MM.1S (cell line): Measurements from ENCODE around the gene VGLL4.

Source experiments
- DNase-seq: peaks from one replicate; pipeline ENCODE4 v3.0.0-alpha.2; 2015
- H2AFZ ChIP-seq: fragments of 300-600 bp; sonication (generic); 2 replicates; pipeline ENCODE4 v1.6.0; 2016; ENCODE audit warnings: antibody characterized with exemption, low read length
- H3F3A ChIP-seq: fragments of 300-600 bp; sonication (generic); 2 replicates; pipeline ENCODE4 v1.6.1; 2016; ENCODE audit warnings: mild to moderate bottlenecking, antibody characterized with exemption, low read length, moderate library complexity, mixed read lengths; ENCODE audit not compliant: insufficient read depth
- H3K27ac ChIP-seq: fragments of 300-600 bp; sonication (generic); 2 replicates; pipeline ENCODE4 v1.5.1; 2016; ENCODE audit warnings: mild to moderate bottlenecking, low read length
- H3K27me3 ChIP-seq: fragments of 300-600 bp; sonication (generic); replicated peaks from 2 replicates; pipeline ENCODE4 v1.6.0; 2016; ENCODE audit warnings: low read length; ENCODE audit not compliant: insufficient read depth
- H3K36me3 ChIP-seq: fragments of 300-600 bp; sonication (generic); replicated peaks from 2 replicates; pipeline ENCODE4 v1.6.1; 2016; ENCODE audit warnings: mild to moderate bottlenecking, low read length, mixed read lengths; ENCODE audit not compliant: insufficient read depth
- H3K4me1 ChIP-seq: fragments of 300-600 bp; sonication (generic); 2 replicates; pipeline ENCODE4 v1.6.1; 2016; ENCODE audit warnings: low read length, mixed read lengths
- H3K4me2 ChIP-seq: fragments of 300-600 bp; sonication (generic); 2 replicates; pipeline ENCODE4 v1.6.0; 2016; ENCODE audit warnings: low read depth, low read length
- H3K4me3 ChIP-seq: fragments of 300-600 bp; sonication (generic); 2 replicates; pipeline ENCODE4 v1.5.1; 2016; ENCODE audit warnings: low read length, mixed read lengths
- H3K79me2 ChIP-seq: fragments of 300-600 bp; sonication (generic); 2 replicates; pipeline ENCODE4 v1.6.1; 2016; ENCODE audit warnings: mixed run types, low read length, mixed read lengths
- H3K9ac ChIP-seq: fragments of 300-600 bp; sonication (generic); 2 replicates; pipeline ENCODE4 v1.6.1; 2016; ENCODE audit warnings: low read length, mixed read lengths
- H3K9me2 ChIP-seq: fragments of 300-600 bp; sonication (generic); replicated peaks from 2 replicates; pipeline ENCODE4 v1.6.1; 2016; ENCODE audit warnings: mild to moderate bottlenecking, low read length, mixed read lengths; ENCODE audit not compliant: insufficient read depth
- H3K9me3 ChIP-seq: fragments of 300-600 bp; sonication (generic); replicated peaks from 2 replicates; pipeline ENCODE4 v1.6.1; 2016; ENCODE audit warnings: mild to moderate bottlenecking, low read length, mixed read lengths; ENCODE audit not compliant: insufficient read depth
- H4K20me1 ChIP-seq: fragments of 300-600 bp; sonication (generic); 2 replicates; pipeline ENCODE4 v1.6.1; 2016; ENCODE audit warnings: mild to moderate bottlenecking, low read length, moderate library complexity, mixed read lengths; ENCODE audit not compliant: insufficient read depth
- EZH2 ChIP-seq: fragments of 300-600 bp; sonication (generic); optimal IDR thresholded peaks from 2 replicates; pipeline ENCODE3; 2017; ENCODE audit warnings: low read depth, mild to moderate bottlenecking, antibody characterized with exemption, low read length, mixed read lengths
- EZH2phosphoT487 ChIP-seq: fragments of 300-600 bp; sonication (generic); IDR thresholded peaks from 2 replicates; pipeline ENCODE4 v1.6.1; 2018; ENCODE audit warnings: antibody characterized with exemption, low read length
- TF ChIP-seq, protein P1 (sequence below): fragments of 300-600 bp; sonication (generic); IDR thresholded peaks from 2 replicates; pipeline ENCODE4 v1.5.1; 2016; ENCODE audit warnings: antibody characterized with exemption, low read length, mixed read lengths

Gene VGLL4

GRCh38 chr3:11624161-11624560 is 19.6 kb downstream of the VGLL4 start:
- no peaks in the 10 kb centered on the region for H3K27me3 ChIP-seq
- no peak overlapping the region for H3K9ac ChIP-seq
- no peak for DNase-seq
- peaks cover 9% of the 10 kb centered on the region; the same call in 1 of the 2 replicates for H4K20me1 ChIP-seq
- no peaks in the 10 kb centered on the region for H3K9me2 ChIP-seq
- TF ChIP-seq EZH2 (no peak), EZH2phosphoT487 (no peak)
- TF ChIP-seq, protein P1, sequence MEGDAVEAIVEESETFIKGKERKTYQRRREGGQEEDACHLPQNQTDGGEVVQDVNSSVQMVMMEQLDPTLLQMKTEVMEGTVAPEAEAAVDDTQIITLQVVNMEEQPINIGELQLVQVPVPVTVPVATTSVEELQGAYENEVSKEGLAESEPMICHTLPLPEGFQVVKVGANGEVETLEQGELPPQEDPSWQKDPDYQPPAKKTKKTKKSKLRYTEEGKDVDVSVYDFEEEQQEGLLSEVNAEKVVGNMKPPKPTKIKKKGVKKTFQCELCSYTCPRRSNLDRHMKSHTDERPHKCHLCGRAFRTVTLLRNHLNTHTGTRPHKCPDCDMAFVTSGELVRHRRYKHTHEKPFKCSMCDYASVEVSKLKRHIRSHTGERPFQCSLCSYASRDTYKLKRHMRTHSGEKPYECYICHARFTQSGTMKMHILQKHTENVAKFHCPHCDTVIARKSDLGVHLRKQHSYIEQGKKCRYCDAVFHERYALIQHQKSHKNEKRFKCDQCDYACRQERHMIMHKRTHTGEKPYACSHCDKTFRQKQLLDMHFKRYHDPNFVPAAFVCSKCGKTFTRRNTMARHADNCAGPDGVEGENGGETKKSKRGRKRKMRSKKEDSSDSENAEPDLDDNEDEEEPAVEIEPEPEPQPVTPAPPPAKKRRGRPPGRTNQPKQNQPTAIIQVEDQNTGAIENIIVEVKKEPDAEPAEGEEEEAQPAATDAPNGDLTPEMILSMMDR: no peak
- H3K36me3 ChIP-seq: no peaks in the 10 kb centered on the region
- 0 out of 2 replicates have a peak, but pooled peaks cover 5% of the 10 kb centered on the region for H3F3A ChIP-seq
- H3K4me1 ChIP-seq: peaks cover 16% of the 10 kb centered on the region
- H3K9me3 ChIP-seq: no peaks in the 10 kb centered on the region
- no peak overlapping the region for H3K4me2 ChIP-seq
- H3K79me2 ChIP-seq: peaks cover 86% of the 10 kb centered on the region
- no peak overlapping the region for H3K4me3 ChIP-seq
- no peak overlapping the region for H3K27ac ChIP-seq
- no peak overlapping the region for H2AFZ ChIP-seq

DNA sequence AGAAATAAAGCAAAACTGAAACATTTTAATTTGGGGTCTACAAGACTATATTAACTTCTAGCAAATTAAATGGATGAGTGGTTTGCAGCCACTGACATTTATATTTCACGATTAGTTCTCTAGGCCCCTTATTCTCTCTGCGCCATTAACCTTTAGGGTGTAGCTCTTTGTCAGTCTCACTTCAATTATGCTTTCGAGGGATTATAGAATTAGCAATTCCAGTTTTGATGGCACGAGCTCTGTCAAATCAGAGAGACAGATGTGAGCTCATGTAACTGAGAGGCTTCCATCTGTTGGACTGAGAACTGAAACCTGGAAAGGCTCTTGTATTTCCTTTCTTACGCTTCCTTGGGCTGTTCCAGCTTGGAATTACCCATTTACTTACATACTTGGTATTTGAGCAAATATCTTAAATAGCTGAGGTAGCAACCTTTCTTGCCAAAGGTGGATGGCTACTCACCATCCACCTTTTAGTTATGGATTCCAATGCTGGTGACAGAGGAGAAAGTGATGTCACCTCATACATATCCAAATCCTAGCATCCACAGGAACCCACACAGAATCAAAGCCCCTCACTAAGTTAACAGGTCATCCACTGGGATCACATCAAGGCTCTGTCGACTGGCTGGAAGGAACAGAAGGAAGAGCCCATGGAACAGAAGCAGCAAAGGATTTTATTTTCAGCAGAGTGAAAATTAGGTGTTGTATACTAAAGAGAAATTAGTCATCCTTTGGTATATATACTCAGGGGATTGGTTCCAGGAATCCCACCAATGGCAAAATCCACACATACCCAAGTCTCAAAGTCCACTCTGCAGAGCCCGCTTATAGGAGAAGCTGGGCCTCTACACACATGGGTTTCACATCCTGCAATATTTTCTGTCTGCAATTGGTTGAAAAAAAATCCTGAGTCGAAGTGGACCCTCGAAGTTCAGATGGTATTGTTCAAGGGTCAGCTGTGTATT is 20.8 kb downstream of the VGLL4 start:
- Histone ChIP-seq H3K9me3 (no peaks in the 10 kb centered on the region), H3K4me1 (peaks cover 16% of the 10 kb centered on the region), H3K27me3 (no peaks in the 10 kb centered on the region), H3K4me3 (no peak overlapping the region), H3K36me3 (no peaks in the 10 kb centered on the region), H3K27ac (no peak overlapping the region), H3K9me2 (no peaks in the 10 kb centered on the region), H3K9ac (no peak overlapping the region), H4K20me1 (peaks cover 9% of the 10 kb centered on the region; the same call in 1 of the 2 replicates), H3K79me2 (peaks cover 89% of the 10 kb centered on the region), H3K4me2 (no peak overlapping the region), H2AFZ (no peak overlapping the region), H3F3A (0 out of 2 replicates have a peak, but pooled peaks cover 5% of the 10 kb centered on the region)
- no peak for DNase-seq
- TF ChIP-seq, protein P1: no peak
- TF ChIP-seq EZH2phosphoT487 (no peak), EZH2 (no peak)

DNA sequence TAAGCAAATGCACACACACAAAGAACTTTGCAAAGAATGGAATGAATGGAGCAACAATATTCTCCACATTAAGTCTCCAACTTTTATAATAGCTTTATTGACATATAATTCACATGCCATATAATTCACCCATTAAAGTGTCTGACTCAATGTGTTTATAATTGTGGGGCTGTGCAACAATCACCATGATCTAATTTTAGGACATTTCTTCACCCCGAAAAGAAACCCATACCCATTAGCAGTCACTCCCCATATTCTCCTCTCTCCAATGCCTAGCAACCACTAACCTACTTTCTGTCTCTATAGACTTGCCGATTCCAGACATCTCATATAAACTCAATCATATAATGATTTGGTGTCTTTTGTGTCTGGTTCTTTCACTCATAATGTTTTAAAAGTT is 22.6 kb downstream of the VGLL4 start:
- H3K27ac ChIP-seq: no peak overlapping the region
- no peak overlapping the region for H3K4me3 ChIP-seq
- H3K9me2 ChIP-seq: no peaks in the 10 kb centered on the region
- H4K20me1 ChIP-seq: peaks cover 5% of the 10 kb centered on the region; the same call in 1 of the 2 replicates
- H3K4me2 ChIP-seq: no peak overlapping the region
- H2AFZ ChIP-seq: no peak overlapping the region
- no peaks in the 10 kb centered on the region for H3K27me3 ChIP-seq
- no peak overlapping the region for H3K9ac ChIP-seq
- peaks cover 16% of the 10 kb centered on the region for H3K4me1 ChIP-seq
- TF ChIP-seq, protein P1: no peak
- TF ChIP-seq EZH2phosphoT487: no peak
- no peak for TF ChIP-seq EZH2
- 0 out of 2 replicates have a peak, but pooled peaks cover 5% of the 10 kb centered on the region for H3F3A ChIP-seq
- peaks cover 93% of the 10 kb centered on the region for H3K79me2 ChIP-seq
- H3K36me3 ChIP-seq: no peaks in the 10 kb centered on the region
- DNase-seq: no peak
- H3K9me3 ChIP-seq: no peaks in the 10 kb centered on the region
